Measurements from ENCODE around the gene DUSP8.

DNA sequence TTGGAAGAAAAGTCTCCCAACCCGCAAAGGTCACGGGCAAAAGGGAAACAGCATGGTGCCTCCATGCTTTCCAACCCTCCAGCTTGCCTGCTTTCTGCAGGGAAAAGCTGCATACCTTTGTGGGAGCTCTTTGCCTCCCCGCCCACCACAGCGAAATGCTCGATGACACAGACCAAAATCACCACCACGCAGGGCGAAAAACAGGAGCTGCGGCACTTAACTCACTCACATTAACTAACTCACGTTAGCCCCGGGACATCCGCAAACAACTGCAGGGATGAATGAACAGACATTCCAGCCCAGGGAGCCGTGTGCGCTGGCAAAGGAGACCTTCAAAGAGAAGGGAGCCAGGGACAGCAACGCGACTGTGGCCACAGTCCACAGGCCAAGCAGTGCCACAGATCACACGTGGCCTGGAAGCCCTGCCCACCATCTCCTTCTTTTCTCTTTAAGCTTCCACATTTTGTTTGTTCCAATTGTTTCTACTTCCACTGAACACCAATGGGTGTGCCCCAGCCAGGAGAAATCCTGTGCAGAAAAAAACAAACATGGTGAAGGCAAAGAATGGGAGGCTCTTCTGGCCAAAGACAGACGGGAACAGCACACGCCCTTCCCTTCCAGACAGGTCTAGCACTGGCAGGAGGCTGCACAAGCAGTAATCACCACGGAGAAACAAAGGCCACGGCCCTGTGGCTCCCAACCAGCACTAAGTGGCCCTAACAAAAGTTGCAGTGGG is 39.3 kb downstream of the DUSP8 start:
- TF ChIP-seq, protein P1, sequence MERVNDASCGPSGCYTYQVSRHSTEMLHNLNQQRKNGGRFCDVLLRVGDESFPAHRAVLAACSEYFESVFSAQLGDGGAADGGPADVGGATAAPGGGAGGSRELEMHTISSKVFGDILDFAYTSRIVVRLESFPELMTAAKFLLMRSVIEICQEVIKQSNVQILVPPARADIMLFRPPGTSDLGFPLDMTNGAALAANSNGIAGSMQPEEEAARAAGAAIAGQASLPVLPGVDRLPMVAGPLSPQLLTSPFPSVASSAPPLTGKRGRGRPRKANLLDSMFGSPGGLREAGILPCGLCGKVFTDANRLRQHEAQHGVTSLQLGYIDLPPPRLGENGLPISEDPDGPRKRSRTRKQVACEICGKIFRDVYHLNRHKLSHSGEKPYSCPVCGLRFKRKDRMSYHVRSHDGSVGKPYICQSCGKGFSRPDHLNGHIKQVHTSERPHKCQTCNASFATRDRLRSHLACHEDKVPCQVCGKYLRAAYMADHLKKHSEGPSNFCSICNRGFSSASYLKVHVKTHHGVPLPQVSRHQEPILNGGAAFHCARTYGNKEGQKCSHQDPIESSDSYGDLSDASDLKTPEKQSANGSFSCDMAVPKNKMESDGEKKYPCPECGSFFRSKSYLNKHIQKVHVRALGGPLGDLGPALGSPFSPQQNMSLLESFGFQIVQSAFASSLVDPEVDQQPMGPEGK (CRISPR knock-in tag; IDR thresholded peaks at IDR 0.05; ENCODE audit: borderline replicate concordance) = no peak
- TF ChIP-seq BACH2 (CRISPR knock-in tag; IDR thresholded peaks at IDR 0.05; ENCODE audit: borderline replicate concordance) (no peak), ZFP3 (CRISPR knock-in tag; IDR thresholded peaks at IDR 0.05) (no peak), ZNF70 (CRISPR knock-in tag; IDR thresholded peaks at IDR 0.05) (no peak), SNAI2 (CRISPR knock-in tag; IDR thresholded peaks at IDR 0.05) (no peak), ZNF8 (CRISPR knock-in tag; IDR thresholded peaks at IDR 0.05) (no peak)
- TF ChIP-seq, protein P2, sequence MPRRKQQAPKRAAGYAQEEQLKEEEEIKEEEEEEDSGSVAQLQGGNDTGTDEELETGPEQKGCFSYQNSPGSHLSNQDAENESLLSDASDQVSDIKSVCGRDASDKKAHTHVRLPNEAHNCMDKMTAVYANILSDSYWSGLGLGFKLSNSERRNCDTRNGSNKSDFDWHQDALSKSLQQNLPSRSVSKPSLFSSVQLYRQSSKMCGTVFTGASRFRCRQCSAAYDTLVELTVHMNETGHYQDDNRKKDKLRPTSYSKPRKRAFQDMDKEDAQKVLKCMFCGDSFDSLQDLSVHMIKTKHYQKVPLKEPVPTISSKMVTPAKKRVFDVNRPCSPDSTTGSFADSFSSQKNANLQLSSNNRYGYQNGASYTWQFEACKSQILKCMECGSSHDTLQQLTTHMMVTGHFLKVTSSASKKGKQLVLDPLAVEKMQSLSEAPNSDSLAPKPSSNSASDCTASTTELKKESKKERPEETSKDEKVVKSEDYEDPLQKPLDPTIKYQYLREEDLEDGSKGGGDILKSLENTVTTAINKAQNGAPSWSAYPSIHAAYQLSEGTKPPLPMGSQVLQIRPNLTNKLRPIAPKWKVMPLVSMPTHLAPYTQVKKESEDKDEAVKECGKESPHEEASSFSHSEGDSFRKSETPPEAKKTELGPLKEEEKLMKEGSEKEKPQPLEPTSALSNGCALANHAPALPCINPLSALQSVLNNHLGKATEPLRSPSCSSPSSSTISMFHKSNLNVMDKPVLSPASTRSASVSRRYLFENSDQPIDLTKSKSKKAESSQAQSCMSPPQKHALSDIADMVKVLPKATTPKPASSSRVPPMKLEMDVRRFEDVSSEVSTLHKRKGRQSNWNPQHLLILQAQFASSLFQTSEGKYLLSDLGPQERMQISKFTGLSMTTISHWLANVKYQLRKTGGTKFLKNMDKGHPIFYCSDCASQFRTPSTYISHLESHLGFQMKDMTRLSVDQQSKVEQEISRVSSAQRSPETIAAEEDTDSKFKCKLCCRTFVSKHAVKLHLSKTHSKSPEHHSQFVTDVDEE (CRISPR knock-in tag; IDR thresholded peaks at IDR 0.05) = no peak

All from SK-N-SH treated with all-trans-retinoic acid at 6 μM for 48 hours (cell line).